K562 treated with DMSO at 1 percent for 12 hours (cell line): ENCODE data around the gene C11orf42. TPM values are rescaled to one million over a fixed set of nuclear protein-coding genes. Genes with fewer than 3 reads are reported as not detected.

ENCODE experiments used
- total RNA-seq: library from RNA; unstranded; fragments of 300-600 nt; gene quantifications from 2 replicates; pipeline ENCODE4 v1.2.3, GENCODE V29; 2022; ENCODE audit not compliant: insufficient read depth

The C11orf42 gene
- not detected in 2 replicates for total RNA-seq

DNA sequence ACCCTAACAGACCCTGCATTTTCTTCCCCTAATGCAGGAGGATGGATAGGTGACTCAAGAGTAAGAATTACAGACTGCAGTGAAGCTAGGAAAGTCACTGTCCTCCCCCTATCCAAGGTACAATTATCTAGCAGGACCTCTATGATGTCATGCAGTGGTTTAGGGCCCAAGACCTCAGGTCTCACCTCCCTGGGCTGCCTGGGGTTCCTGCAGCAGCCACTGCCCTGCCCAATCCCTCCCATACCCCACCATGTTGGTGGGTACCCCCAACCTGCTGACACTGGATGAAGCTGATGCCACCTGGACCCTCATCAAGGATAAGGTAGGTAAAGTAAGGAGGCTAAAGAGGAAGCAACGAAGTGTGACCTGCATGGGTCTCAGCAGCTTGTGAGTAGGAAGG, at the start of gene C11orf42:
Gene C11orf42, plus strand, starts transcription at position 192 of the 400 bp plus-strand sequence. Its CDS starts 59 bp downstream, at position 251.

GRCh38 chr11:6170226-6170625, 35.1 kb upstream of the C11orf42 start, which contains the start of gene OR52B2:
TSS of gene OR52B2 (minus strand) at chr11:6170326. CDS start at chr11:6170326, 0 bp downstream.

DNA sequence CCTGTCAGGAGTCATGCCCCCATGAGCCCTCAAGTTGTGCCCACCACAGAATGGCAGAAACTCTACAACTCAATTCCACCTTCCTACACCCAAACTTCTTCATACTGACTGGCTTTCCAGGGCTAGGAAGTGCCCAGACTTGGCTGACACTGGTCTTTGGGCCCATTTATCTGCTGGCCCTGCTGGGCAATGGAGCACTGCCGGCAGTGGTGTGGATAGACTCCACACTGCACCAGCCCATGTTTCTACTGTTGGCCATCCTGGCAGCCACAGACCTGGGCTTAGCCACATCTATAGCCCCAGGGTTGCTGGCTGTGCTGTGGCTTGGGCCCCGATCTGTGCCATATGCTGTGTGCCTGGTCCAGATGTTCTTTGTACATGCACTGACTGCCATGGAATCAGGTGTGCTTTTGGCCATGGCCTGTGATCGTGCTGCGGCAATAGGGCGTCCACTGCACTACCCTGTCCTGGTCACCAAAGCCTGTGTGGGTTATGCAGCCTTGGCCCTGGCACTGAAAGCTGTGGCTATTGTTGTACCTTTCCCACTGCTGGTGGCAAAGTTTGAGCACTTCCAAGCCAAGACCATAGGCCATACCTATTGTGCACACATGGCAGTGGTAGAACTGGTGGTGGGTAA, 6.1 kb upstream of the C11orf42 start, which contains the start of gene OR52W1:
Gene OR52W1, plus strand, starts transcription at position 51 of the 637 bp plus-strand sequence. Its CDS starts 0 bp downstream, at position 51.

GRCh38 chr11:6234387-6235107, 29.2 kb downstream of the C11orf42 start, which contains the start of gene FHIP1B:
TSS of gene FHIP1B (minus strand) at chr11:6234636. CDS start at chr11:6224516, 10,120 bp downstream.

DNA sequence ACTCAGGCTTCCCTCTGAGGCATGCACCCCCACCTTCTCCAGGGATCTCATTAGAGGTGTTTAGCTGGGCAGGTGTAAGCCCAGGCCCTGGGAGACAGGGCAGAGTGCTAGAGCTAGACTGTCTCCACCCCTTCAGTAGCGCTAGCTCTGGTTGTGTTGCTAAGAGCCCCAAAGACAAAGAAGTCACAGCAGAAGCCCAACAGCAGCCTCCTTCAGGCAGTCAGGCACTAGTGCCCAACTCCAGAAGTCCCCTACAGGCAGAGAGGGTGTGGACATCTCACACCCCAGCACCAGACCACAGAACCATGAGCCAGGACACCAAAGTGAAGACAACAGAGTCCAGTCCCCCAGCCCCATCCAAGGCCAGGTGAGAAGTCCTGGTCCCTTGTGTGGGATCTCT, 33.5 kb downstream of the C11orf42 start, which contains the start of gene CNGA4:
Gene CNGA4, plus strand, starts transcription at position 188 of the 400 bp plus-strand sequence. Its CDS starts 118 bp downstream, at position 306.

Other genes with a start within 250 kb of the C11orf42 start
- not detected in 2 replicates for gene OR56A5, start 237.1 kb upstream of the C11orf42 start, total RNA-seq
- gene OR52L1, start 218.6 kb upstream of the C11orf42 start, total RNA-seq, result not detected in 2 replicates
- not detected in 2 replicates for gene OR56A4, start 198.6 kb upstream of the C11orf42 start, total RNA-seq
- not detected in 2 replicates for gene OR56A1, start 174.8 kb upstream of the C11orf42 start, total RNA-seq
- gene OR56B4, start 97.9 kb upstream of the C11orf42 start, total RNA-seq, result 0.69 TPM in 1 of 2 replicates, not detected in the other
- not detected in 2 replicates for gene OR52B2, start 35.2 kb upstream of the C11orf42 start, total RNA-seq
- not detected in 2 replicates for gene OR52W1, start 6.3 kb upstream of the C11orf42 start, total RNA-seq
- 14.9 and 24.3 TPM in 2 replicates for gene FHIP1B, start 29.1 kb downstream of the C11orf42 start, total RNA-seq
- not detected in 2 replicates for gene CNGA4, start 33.5 kb downstream of the C11orf42 start, total RNA-seq
- gene CCKBR, start 54.3 kb downstream of the C11orf42 start, total RNA-seq, result not detected in 2 replicates
- not detected in 2 replicates for gene CAVIN3, start 114.9 kb downstream of the C11orf42 start, total RNA-seq
- gene SMPD1, start 184.9 kb downstream of the C11orf42 start, total RNA-seq, result 39.3 and 61.0 TPM in 2 replicates
- 1.1 and 1.9 TPM in 2 replicates for gene APBB1, start 213.5 kb downstream of the C11orf42 start, total RNA-seq
- not detected in 2 replicates for gene HPX, start 235.4 kb downstream of the C11orf42 start, total RNA-seq